Bone marrow (tissue), 2 donors: Measurements from ENCODE around the gene ENTPD7.
"Not testable (repeated sequence)": the region's sequence is repeated elsewhere in the genome, so short reads cannot be mapped to it uniquely, and the experiment has no call there.

Experiments used
- DNase-seq, 2 donors: peaks; one replicate each; lab custom pipeline; 2025; lab: John Stamatoyannopoulos, UW

Gene ENTPD7

GRCh38 chr10:99689461-99689860 lies 30.2 kb downstream of the ENTPD7 start:
- DNase-seq, result no peak

GRCh38 chr10:99693933-99694583 lies 34.7 kb downstream of the ENTPD7 start:
- DNase-seq, result no peak

GRCh38 chr10:99695761-99696160 lies 36.5 kb downstream of the ENTPD7 start:
- no peak for DNase-seq

- DNase-seq, result no peak
Observed at GRCh38 chr10:99698504-99699080, 39.3 kb downstream of the ENTPD7 start.

GRCh38 chr10:99700649-99701048 lies 41.3 kb downstream of the ENTPD7 start:
- DNase-seq, result no peak

GRCh38 chr10:99708428-99709012 lies 49.2 kb downstream of the ENTPD7 start:
- DNase-seq, result no peak

- no peak for DNase-seq
Observed at GRCh38 chr10:99709480-99710229, 50.3 kb downstream of the ENTPD7 start.

GRCh38 chr10:99711129-99711719 lies 51.9 kb downstream of the ENTPD7 start:
- DNase-seq, result peak in 1 of 2 donors; percentile 49

GRCh38 chr10:99714446-99714845 lies 55.1 kb downstream of the ENTPD7 start:
- no peak for DNase-seq

- no peak for DNase-seq
Observed at GRCh38 chr10:99720387-99720786, 61.1 kb downstream of the ENTPD7 start.

- no peak for DNase-seq
Observed at GRCh38 chr10:99730026-99730425, 70.7 kb downstream of the ENTPD7 start.

GRCh38 chr10:99731306-99732032 lies 72.2 kb downstream of the ENTPD7 start:
- DNase-seq, result no peak

- peak; percentile 80 to 95 for DNase-seq
Observed at GRCh38 chr10:99732033-99732842, 72.9 kb downstream of the ENTPD7 start, which contains the start of the genes COX15 and CUTC. COX15 (minus strand) TSS chr10:99732127; CDS start chr10:99732049, 78 bp downstream. CUTC (plus strand) TSS chr10:99732234; CDS start chr10:99732349, 115 bp downstream.

- no peak for DNase-seq
Observed at GRCh38 chr10:99733366-99733765, 74.1 kb downstream of the ENTPD7 start.

- DNase-seq, result not testable (repeated sequence)
Observed at GRCh38 chr10:99734111-99734510, 74.8 kb downstream of the ENTPD7 start.

GRCh38 chr10:99740260-99740659 lies 81.0 kb downstream of the ENTPD7 start:
- no peak for DNase-seq

- DNase-seq, result no peak
Observed at GRCh38 chr10:99740933-99741559, 81.7 kb downstream of the ENTPD7 start.

- no peak for DNase-seq
Observed at GRCh38 chr10:99742254-99742653, 82.9 kb downstream of the ENTPD7 start.

- no peak for DNase-seq
Observed at GRCh38 chr10:99742701-99743100, 83.4 kb downstream of the ENTPD7 start.

GRCh38 chr10:99743841-99744240 lies 84.5 kb downstream of the ENTPD7 start:
- DNase-seq, result no peak
